GM19372 (cell line): ENCODE data around the gene SYNDIG1.
"Not testable (repeated sequence)": the region's sequence is repeated elsewhere in the genome, so short reads cannot be mapped to it uniquely, and the experiment has no call there.

ENCODE experiments used
- ATAC-seq: cut with Tn5 transposase; IDR thresholded peaks from one replicate; pipeline ENCODE4 v1.9.1; 2021; ENCODE audit warnings: mild to moderate bottlenecking, low read depth, moderate library complexity; ENCODE audit not compliant: unreplicated experiment

SYNDIG1 gene

DNA sequence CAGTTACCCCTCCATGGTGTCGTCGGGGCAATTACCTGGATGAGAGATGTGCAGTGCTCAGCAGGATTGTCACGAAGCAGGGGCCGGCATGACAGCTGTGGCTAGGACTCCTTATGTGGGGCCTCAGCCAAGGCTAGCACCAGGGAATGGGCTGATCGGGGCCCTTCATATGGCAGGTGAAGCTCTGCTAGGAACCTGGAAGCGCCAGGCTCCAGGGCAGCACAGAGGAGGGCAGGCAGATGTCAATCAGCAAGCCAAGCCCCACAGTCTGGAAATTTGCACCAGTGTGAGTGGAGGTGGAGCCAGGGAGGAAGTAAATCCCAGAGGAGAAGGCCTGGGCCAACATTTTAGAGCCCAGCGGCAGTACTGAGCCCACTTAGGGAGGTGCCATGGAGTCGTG, 21.2 kb downstream of the SYNDIG1 start:
- no peak for ATAC-seq

DNA sequence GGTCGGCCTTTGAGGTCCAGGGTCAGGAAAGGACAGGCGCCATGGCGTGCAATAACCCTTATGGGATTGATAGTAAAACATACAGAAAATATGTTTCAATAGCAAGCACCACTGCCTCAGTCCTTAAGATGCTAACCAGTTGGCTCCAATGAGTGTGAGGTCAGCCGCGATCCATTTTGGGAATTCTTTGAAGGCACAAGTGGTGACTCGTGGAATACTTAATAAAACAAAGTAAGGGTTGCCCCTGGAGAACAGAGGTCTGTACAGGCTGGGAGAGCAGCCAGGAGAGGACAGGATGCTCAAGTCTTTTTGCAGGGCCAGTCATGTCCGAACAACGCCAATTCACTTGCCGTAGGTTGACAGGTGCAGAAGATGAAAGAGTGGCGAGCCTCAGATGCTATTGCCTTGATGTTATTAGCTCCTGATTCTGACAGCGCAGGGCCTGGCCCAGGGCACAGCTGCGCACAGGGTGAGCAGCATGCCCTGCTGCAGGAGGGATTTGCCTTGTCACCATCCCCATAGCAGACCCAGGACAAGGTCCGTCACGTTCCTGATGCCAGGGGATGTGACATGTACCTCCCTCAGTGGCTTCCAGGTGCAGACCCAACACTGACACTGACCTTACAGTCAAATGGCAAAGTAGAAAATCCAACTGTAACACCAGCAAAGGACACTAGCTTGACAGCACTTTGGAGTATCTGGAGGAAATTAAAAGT, 21.8 kb downstream of the SYNDIG1 start:
- ATAC-seq = no peak

DNA sequence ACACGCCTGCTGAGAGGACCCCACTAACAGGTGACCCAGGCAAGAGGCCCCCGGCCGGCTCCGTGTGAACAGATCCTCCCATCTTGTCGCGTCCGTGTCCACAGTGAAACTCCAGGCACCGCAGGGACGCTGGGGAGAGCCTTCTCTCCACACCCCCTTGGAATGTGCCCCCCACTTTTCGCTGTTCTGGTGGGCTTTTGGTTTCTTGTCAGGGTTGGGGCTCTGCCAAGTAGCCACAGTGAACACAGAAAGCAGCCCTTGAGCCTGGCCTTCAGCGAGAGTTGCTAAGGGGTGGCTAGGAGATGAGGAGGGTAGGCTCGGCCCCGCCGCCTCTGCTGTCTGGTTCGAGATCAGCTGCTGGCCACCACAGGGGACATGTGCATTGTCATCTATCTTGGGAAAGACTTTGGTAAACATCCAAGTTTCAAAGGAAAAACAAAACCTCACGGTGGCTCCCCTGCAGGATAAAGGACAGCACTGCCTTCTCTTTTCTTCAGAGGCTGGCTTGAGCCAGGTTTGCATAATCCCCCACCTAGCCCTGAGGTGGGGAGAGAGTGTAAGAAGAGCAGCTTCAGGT, 22.7 kb downstream of the SYNDIG1 start:
- ATAC-seq = no peak

DNA sequence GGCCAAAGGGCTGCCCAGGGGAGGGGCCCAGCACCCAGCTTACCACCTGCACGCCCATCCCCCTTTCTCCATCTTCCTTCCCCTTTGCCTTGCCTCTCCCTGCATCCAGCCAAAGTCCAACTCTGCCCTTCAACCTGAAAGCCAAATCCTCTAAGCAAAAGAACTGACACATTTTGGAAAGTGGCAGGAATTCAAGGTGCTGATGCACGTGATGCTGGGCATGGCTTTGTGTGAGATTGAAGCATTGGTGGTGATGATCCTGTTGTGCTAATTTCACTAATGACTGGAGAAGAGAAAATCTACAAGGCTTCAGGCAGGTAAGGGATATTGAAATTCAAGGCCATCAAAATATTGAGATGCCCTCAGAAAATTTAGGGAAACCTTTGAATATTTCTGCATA, 23.3 kb downstream of the SYNDIG1 start:
- ATAC-seq = no peak

DNA sequence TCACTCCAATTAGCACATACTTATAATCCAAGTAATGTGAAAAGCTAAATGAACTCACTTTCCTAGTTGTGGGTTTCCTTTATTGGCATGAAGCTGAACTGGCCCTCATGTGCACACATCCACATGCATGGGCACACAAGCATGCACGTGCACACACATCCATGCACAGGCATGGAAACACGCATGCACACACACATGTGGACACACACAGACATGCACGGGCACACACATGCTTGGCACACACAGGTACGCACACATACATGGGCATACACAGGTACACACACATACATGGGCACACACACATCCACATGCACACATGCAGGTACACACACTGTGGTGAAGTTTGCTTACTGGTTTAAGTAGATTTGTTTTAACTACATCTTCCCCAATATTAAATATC, 23.8 kb downstream of the SYNDIG1 start:
- no peak for ATAC-seq

DNA sequence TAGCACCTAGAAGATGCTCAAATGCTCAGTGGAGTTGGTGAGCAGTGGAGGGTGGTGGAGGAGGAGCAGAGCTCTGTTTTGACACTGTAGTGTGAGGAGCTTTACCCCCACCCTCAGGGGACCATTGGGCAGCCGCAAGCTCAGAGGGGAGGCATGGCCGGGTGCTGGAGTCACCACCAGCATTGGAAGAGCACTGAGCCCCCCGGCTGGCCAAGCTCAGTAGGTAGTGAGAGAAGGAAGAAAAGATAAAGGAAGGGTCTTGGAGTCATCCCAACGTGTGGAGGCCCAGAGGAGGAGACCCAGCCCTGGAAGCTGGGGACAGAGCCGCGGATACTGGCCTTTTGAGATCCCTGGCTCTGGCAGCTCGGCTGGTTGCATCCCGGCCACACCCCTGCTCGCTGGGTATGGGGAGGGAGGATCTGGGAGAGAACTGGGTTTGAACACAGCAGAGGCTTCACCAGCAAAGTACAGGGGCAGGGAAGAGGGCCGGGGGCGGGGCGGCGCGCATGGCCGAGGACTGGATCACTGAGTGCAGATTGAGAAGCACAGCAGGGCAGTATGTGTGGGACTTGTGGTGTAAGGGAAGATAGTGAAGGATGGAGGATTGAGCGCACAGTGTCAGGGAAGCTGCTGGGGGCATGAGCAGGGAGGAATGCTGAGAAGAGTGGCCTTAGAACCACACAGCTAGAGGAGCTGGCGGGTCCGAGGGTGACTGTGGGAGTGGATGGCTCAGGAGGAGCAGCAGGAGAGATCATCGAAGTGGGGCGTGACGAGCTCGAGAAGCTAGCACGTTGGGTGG, 24.4 kb downstream of the SYNDIG1 start:
- no peak for ATAC-seq

DNA sequence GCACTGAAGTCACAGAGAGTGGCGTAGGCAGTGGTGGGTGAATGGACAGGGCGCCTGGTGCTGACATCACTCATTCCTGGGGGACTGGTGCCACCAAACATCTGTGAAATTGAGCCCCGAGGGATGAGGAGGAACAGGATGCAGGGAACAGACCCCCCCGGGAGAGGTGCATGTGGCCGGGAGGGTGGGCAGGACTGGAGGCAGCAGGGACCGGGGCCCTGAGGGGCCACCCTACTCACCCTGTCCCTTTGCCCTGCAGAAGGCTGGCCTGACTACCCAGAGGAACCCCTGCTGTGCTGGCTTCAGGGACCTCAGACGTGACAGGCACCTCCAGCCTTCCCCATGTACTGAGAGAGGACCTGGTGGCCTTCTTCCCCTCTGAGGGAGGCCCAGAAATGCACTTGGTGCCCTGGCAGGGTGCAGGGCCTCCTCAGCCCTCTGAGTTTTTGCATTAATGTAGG, 25.1 kb downstream of the SYNDIG1 start:
- no peak for ATAC-seq

DNA sequence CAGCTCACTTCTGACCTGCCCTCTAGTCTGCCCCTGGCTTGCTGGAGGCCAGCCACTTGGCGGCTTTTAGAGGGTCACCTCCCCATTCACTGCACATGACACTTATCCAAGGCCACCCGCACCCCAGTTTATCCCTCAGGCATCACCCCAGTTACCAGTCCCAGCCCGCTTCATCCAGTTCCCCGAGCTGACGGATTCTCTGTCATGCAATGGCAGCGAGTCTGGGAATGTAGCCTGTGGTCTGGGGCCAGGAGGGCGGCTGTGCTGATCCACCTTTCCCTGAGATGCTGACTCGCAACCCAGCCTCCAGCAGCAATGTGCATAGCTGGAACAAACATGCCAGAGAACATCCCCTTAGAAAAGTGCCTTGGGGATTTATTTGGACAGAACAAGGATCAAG, 25.8 kb downstream of the SYNDIG1 start:
- ATAC-seq = no peak

DNA sequence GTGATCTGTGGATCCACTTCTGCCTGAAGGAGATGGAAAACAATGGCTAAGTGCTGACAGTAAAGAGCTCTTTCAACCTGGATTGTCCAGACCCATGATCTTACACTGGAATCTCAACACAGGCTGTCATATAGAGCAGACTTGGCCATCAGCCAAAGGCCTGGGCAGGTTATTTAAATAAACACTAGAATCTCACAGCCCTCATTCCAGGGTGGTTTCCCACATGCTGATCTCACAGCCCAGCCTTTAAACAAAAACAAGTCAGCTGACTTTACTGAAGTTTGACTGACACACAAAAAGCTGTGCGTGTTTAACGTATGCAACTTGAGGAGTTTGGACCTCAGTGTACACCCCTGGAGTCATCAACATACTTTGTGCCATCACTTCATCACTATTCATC, 28.4 kb downstream of the SYNDIG1 start:
- no peak for ATAC-seq

DNA sequence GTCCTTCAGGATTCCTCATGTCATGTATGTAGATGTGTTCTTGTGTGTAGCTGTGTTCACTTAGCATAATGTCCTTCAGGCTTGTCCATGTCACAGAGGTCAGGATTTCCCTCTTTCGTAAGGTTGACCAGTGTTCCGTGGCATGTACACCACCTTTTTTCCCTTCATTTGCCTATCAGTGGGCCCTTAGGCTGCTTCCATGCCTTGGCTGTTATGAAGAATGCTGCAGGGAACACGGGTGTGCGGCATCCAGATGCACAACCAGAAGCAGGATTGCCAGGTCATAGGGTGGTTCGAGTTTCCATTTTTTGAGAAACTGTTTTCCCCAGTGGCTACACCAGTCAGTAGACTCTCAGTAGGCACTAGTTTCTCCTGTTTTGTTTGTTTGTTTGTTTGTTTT, 29.2 kb downstream of the SYNDIG1 start:
- ATAC-seq = no peak

DNA sequence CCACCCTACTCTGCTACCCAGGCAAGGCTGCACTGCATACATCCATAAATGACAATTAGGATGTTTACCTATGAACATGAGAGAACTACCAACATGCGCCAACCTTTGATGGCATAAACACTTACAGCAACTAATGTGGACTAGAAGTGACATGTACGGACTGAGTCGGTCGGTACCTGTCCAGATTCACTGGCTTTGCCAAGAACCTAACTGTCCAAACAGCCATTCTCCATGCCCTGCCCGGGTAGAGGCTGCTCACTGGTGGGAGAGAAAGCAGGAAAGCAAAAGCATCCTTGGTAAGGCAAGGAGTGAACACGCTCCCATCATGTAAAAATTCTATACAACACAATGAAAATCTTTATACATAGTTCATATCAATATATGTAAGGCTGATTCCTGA, 30.0 kb downstream of the SYNDIG1 start:
- ATAC-seq = no peak

DNA sequence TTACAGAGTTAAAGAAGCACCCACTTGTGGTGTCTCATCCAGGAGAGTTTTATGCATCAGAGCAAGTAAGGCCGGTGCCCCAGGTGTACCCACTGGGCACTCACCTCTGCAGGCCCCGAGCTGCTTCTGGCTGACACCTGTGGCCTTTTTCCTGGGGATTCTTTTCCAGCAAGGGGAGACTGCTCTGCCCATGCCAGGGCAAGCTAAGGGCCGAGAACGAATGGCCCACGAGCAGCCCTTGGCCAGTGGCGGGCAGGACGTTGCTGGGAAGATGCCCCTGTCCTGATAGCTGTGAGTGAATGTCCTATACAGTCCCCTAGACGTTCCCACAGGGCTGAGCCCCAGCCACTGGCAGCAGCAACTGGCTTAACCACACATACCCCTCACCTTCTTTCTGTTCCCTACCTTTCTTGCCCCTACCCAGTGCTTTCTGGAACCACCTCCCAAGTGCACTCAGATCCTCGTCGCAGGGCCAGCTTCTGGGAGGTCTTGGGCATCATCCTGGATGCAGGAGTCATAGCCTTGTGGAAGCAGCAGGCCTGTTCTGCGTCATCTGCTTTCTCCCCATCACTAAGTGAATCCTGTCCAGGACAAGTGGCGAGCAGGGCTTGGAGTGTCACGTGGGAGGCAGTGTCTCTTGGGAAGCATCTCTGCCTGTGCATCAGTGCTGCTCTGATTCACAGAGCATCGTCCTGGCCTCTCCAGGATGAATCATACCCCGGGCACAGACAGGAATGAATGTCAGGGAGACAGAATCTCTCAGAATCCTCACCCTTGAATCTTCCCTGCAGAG, 32.5 kb downstream of the SYNDIG1 start:
- no peak for ATAC-seq

DNA sequence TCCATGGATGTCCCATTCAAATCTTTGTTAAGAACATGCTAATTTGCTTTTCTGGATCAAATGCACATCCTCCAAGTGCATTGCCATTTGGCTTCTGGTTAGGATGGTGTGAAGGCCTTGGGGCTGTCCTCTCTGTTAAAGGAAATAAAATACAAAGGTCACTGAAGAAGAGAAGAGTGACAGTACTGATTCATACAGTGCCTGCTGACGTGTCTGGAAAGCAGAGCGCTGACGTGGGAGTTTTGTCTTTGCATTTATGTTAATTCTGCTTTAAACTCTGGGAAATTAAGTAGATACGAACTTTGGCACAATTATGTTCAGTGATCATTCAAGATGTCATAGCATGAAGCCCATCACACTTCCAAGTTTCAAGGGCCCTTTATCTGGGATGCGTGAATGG, 33.2 kb downstream of the SYNDIG1 start:
- no peak for ATAC-seq

DNA sequence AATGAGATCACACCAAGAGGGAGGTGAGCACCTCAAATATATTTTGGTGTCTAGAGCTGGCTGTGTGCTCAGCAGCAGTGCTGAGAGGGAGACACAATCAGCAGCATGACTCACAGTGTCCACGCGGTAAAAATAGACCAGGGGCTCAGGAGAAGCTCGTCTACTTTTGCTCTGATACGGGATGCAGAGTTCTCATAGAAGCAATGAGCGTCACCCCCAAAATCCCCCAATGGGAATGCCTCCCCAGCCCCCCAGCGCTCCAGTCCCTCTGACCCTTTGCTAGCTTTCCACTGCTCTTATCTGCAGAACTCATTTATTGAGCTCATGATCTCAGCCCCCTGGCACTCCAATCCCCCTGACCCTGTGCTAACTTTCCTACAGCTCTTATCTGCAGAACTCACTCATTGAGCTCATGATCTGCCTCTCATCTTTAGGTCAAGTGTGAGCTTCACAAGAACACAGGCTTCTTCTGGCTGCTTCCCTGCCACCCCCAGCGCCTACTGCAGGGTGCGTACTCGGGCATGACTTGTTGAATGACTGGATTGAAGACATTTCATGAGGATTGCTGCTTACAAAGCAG, 34.0 kb downstream of the SYNDIG1 start:
- no peak for ATAC-seq

DNA sequence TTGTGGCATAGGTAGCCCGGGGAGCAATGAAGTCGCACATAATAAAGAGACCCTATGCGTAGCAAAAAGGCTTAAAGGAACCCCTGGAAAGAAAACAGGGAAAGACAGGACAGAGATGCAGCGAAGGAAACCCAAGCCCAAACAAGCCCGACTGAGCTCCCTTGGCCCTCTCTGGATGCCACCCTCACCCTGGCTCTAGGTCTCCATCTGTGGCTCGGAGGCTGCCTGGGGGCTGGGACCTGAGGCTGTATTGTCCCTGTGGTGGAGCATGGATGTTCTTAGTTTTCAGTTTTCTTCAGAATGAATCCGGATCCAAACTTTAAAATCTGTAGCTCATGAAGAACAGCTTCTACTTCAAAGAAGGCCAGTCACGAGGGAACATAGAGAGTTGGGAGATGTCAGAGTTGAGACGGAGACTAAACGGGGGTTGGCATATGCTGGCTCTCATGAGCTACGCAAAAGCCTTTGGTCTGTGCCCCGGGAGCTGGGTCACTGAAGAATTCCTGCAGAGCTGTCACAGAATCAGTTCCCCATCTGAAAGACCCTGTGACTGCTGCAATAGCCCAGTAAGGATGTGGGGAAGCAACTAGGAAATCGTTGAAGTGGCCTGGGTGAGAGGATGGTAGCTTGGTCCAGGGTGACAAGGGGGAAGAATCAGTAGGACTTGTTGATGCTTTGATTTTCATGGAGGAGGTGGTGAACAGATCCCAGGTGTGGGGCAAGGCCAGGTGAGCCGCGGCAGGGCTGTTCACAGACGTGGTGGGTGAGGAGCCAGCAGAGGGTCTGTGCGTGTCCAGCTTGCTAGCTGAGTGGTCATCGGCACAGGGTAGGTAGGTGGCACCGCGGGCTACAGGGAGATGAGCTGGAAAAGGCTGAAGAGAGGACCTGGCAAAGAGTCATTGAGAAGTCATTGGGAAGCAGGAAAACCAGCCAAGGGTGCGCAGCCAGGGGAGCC, 35.2 kb downstream of the SYNDIG1 start:
- ATAC-seq = no peak

DNA sequence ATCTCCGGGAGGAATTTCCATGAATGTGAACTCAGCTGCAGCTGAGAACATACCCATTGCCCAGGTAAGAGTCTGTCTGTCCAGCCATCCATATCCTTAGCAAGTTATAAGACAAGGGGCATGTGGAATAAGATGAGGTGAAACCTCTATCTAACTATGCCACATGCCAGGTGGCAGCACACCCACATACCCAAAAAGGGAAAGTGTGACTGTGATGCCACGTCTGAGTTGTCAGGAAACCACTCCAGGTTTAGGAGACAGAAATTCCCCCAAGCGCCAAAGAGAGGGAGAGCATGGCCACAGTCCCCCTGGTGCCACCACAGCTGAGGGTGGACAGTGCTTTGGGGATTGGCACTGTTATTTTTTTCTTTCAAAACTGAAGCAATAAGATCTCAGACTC, 36.7 kb downstream of the SYNDIG1 start:
- ATAC-seq = no peak

DNA sequence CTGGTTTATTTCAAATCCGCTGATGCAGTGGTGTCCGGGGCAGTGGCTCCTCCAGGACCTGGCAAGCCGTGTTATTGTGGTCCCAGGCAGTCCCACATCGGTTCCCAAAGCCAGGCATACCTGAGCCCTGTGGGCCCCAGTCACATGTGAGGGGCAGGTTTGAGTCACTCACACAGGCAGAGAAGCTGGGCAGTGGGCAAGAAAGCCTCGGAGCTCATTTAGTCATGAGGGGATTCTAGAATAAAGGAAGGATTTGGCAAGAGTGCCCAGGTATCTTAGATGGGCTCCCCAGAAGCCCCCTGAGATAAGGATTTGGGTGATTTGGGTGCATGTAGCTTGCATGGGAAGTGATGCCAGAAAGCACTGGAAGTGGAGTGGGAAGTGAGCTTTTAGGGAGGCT, 37.3 kb downstream of the SYNDIG1 start:
- ATAC-seq = no peak

DNA sequence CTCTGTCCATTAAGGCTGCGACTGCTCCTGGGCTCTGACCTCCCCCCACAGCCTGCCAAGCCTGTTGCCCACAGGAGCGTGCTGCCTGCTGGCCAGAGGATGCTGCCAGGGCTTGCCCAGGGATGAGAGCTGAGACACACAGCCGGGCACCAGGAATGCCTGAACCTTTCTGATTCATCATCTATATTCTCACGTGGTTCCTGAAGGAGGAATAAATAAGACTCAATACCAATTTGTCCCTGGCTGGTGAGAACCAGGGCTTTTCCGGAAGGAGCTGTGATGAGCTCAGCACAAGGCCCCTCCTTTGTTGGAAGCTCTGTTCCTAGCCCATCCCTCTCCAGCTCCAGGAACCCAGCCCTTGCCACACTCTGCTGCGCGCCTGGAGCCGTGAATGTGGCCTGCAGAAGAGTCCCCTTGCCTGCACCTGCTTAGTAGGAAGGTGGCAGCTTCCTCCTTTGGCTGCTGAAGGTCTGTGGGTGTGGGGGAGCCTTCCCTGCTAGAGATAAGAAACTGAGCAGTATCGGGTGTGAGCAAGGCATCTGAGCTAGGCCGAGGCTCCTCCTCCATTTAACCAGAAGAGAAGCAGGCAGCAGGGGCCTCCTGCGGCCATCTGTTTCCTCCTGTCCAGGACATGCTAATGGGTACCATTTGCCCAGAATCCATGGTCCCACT, 37.9 kb downstream of the SYNDIG1 start:
- ATAC-seq = no peak

DNA sequence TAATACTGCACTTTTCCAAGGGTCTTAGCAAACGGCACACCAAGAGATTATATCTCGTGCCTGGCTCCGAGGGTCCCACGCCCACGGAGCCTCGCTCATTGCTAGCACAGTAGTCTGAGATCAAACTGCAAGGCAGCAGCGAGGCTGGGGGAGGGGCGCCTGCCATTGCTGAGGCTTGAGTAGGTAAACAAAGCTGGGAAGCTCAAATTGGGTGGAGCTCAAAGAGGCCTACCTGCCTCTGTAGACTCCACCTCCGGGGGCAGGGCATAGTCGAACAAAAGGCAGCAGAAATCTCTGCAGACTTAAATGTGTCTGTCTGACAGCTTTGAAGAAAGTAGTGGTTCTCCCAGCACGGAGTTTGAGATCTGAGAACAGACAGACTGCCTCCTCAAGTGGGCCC, 43.0 kb downstream of the SYNDIG1 start:
- not testable (repeated sequence) for ATAC-seq
